OCI-LY3 (cell line): ENCODE data around the gene DDX60.

Experiments used
- H2AFZ ChIP-seq: fragments of 200-600, 300-600 bp; shearing (Covaris generic); 2 replicates; pipeline ENCODE4 v1.6.0; 2014; ENCODE audit warnings: antibody characterized with exemption, low read depth, low read length
- H3K27ac ChIP-seq: fragments of 200-600, 300-600 bp; sonication (generic); 2 replicates; pipeline ENCODE4 v1.5.1; 2014; ENCODE audit warnings: mild to moderate bottlenecking, low read length, moderate library complexity, mixed read lengths
- H3K27me3 ChIP-seq: fragments of 200-600, 300-600 bp; sonication (generic); 2 replicates; pipeline ENCODE4 v1.6.1; 2014; ENCODE audit warnings: low read depth, low read length, mixed read lengths
- H3K36me3 ChIP-seq: fragments of 200-600, 300-600 bp; sonication (generic); replicated peaks from 2 replicates; pipeline ENCODE3; 2014; ENCODE audit warnings: low read depth, low read length, mixed read lengths
- H3K4me1 ChIP-seq: fragments of 300-600, 200-600 bp; sonication (generic); 2 replicates; pipeline ENCODE4 v1.6.1; 2014; ENCODE audit warnings: low read length, mixed read lengths
- H3K4me2 ChIP-seq: fragments of 200-600, 300-600 bp; sonication (generic); 2 replicates; pipeline ENCODE4 v1.6.1; 2014; ENCODE audit warnings: low read length, mixed read lengths
- H3K4me3 ChIP-seq: fragments of 300-600, 200-600 bp; sonication (generic); 2 replicates; pipeline ENCODE4 v1.5.1; 2014; ENCODE audit warnings: antibody characterized with exemption, mild to moderate bottlenecking, low read length, moderate library complexity
- H3K79me2 ChIP-seq: fragments of 300-600, 200-600 bp; shearing (Covaris generic); 2 replicates; pipeline ENCODE4 v1.6.1; 2014; ENCODE audit warnings: mild to moderate bottlenecking, low read length, mixed read lengths
- H3K9ac ChIP-seq: fragments of 300-600, 200-600 bp; shearing (Covaris generic); 2 replicates; pipeline ENCODE4 v1.6.0; 2014; ENCODE audit warnings: mild to moderate bottlenecking, low read length, moderate library complexity
- H3K9me3 ChIP-seq: fragments of 200-600, 300-600 bp; shearing (Covaris generic); 2 replicates; pipeline ENCODE4 v1.6.1; 2014; ENCODE audit warnings: low read length, mixed read lengths; ENCODE audit not compliant: insufficient read depth
- H4K20me1 ChIP-seq: fragments of 200-600, 300-600 bp; sonication (generic); 2 replicates; pipeline ENCODE4 v1.6.1; 2016; ENCODE audit warnings: low read length, mixed read lengths; ENCODE audit not compliant: insufficient read depth
- EZH2phosphoT487 ChIP-seq: fragments of 200-600 bp; shearing (Covaris generic); IDR thresholded peaks from 2 replicates; pipeline ENCODE4 v1.6.1; 2018; ENCODE audit warnings: antibody characterized with exemption, mixed run types, low read depth
- TF ChIP-seq, protein P1 (sequence below): fragments of 200-600, 300-600 bp; sonication (generic); IDR thresholded peaks from 2 replicates; pipeline ENCODE4 v1.5.1; 2014; ENCODE audit warnings: antibody characterized with exemption, low read length, low read depth

The DDX60 gene

DNA sequence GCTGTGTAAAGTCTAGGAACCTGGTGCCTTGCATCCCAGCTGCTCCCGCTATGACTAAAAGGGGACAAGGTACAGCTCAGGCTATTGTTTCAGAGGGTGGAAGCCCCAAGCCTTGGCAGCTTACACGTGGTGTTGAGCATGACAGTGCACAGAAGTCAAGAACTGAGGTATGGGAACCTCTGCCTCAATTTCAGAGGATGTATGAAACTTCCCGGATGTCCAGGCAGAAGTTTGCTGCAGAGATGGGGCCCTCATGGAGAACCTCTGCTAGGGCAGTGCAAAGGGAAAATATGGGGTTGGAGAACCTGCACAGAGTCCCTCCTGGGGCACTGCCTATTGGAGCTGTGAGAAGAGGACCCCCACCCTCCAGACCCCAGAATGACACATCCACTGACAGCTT is 76.6 kb downstream of the DDX60 start:
- H2AFZ ChIP-seq = no peak overlapping the region
- no peaks in the 10 kb centered on the region for H3K36me3 ChIP-seq
- no peak overlapping the region for H3K9ac ChIP-seq
- no peak overlapping the region for H3K4me2 ChIP-seq
- H4K20me1 ChIP-seq = no peaks in the 10 kb centered on the region
- no peak overlapping the region for H3K4me3 ChIP-seq
- H3K27me3 ChIP-seq = no peaks in the 10 kb centered on the region
- H3K9me3 ChIP-seq = peaks cover 11% of the 10 kb centered on the region
- TF ChIP-seq, protein P1, sequence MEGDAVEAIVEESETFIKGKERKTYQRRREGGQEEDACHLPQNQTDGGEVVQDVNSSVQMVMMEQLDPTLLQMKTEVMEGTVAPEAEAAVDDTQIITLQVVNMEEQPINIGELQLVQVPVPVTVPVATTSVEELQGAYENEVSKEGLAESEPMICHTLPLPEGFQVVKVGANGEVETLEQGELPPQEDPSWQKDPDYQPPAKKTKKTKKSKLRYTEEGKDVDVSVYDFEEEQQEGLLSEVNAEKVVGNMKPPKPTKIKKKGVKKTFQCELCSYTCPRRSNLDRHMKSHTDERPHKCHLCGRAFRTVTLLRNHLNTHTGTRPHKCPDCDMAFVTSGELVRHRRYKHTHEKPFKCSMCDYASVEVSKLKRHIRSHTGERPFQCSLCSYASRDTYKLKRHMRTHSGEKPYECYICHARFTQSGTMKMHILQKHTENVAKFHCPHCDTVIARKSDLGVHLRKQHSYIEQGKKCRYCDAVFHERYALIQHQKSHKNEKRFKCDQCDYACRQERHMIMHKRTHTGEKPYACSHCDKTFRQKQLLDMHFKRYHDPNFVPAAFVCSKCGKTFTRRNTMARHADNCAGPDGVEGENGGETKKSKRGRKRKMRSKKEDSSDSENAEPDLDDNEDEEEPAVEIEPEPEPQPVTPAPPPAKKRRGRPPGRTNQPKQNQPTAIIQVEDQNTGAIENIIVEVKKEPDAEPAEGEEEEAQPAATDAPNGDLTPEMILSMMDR = no peak
- no peak for TF ChIP-seq EZH2phosphoT487
- no peaks in the 10 kb centered on the region for H3K79me2 ChIP-seq
- no peak overlapping the region for H3K27ac ChIP-seq
- no peaks in the 10 kb centered on the region for H3K4me1 ChIP-seq

DNA sequence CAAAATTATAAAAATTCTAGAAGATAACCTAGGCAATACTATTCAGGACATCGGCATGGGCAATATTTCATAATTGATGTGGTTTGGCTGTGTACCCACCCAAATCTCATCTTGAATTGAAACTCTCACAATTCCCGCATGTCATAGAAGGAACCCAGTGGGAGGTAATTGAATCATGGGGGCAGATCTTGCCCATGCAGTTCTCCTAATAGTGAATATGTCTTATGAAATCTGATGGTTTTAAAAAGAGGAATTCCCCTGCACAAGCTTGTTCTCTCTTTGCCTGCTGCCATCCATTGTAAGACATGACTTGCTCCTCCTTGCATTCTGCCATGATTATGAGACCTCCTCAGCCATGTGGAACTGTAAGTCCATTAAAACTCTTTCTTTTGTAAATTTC is 77.7 kb downstream of the DDX60 start:
- Histone ChIP-seq H3K36me3 (no peaks in the 10 kb centered on the region), H4K20me1 (no peaks in the 10 kb centered on the region), H3K4me3 (no peak overlapping the region), H3K4me1 (no peaks in the 10 kb centered on the region), H3K4me2 (no peak overlapping the region), H3K27me3 (no peaks in the 10 kb centered on the region), H3K9me3 (peaks cover 11% of the 10 kb centered on the region), H3K27ac (no peak overlapping the region), H3K79me2 (no peaks in the 10 kb centered on the region), H3K9ac (no peak overlapping the region), H2AFZ (no peak overlapping the region)
- TF ChIP-seq, protein P1 = no peak
- TF ChIP-seq EZH2phosphoT487 = no peak

GRCh38 chr4:168221301-168221700 is 97.3 kb downstream of the DDX60 start:
- no peak overlapping the region for H3K9ac ChIP-seq
- H3K36me3 ChIP-seq = no peaks in the 10 kb centered on the region
- H3K4me3 ChIP-seq = no peak overlapping the region
- H2AFZ ChIP-seq = no peak overlapping the region
- H3K4me1 ChIP-seq = no peaks in the 10 kb centered on the region
- H3K9me3 ChIP-seq = no peaks in the 10 kb centered on the region
- H3K27me3 ChIP-seq = no peaks in the 10 kb centered on the region
- no peak overlapping the region for H3K27ac ChIP-seq
- TF ChIP-seq EZH2phosphoT487 = no peak
- TF ChIP-seq, protein P1 = no peak
- no peak overlapping the region for H3K4me2 ChIP-seq
- no peaks in the 10 kb centered on the region for H3K79me2 ChIP-seq
- H4K20me1 ChIP-seq = no peaks in the 10 kb centered on the region

DNA sequence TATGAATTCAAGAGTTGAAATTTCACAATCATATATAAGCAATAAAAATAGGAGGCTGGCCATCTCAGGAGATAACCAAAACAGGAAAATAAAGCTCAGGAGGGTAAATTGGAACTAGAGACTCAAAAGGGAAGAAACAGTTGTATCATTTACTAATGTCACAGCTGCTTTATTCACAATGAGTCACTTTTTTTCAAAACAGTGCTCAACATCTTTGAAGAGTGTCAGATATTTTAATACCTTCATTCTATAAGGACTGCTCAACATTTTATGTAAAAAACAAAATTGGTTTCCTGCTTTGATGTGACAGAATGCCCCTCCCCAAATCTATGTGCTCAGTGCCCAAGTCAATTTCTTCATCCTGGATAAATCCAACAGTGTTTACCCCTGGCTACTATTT is 97.7 kb downstream of the DDX60 start:
- no peak overlapping the region for H2AFZ ChIP-seq
- H3K36me3 ChIP-seq = no peaks in the 10 kb centered on the region
- H3K4me2 ChIP-seq = no peak overlapping the region
- H3K27ac ChIP-seq = no peak overlapping the region
- H3K79me2 ChIP-seq = no peaks in the 10 kb centered on the region
- no peak overlapping the region for H3K9ac ChIP-seq
- H4K20me1 ChIP-seq = no peaks in the 10 kb centered on the region
- H3K27me3 ChIP-seq = no peaks in the 10 kb centered on the region
- no peak overlapping the region for H3K4me3 ChIP-seq
- TF ChIP-seq EZH2phosphoT487 = no peak
- TF ChIP-seq, protein P1 = no peak
- H3K4me1 ChIP-seq = no peaks in the 10 kb centered on the region
- no peaks in the 10 kb centered on the region for H3K9me3 ChIP-seq
